ENCODE measurements around the gene FEZF1.

The FEZF1 gene

DNA sequence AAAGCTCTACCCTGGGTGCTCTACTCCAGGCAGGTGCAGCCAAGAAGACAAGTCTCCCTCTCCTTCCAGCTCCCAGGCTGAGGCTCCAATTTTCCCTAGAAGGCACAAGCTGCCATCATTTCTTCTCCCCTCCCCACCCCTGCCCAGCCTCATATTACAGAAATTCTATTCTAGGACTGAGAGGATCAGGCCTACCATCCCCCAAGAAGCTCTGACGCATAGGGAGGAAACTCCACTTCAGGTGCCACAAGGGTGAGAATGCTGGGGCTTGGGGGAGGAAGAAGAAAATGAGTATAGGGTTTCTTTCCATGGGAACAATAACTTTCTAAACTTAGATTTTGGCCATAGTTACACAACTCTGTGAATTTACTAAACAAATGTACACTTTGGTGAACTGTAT, 35.3 kb downstream of the FEZF1 start:
- no peak for DNase-seq (ENCODE audit: low read depth in 2 of 3, low spot score in 2 of 3)

DNA sequence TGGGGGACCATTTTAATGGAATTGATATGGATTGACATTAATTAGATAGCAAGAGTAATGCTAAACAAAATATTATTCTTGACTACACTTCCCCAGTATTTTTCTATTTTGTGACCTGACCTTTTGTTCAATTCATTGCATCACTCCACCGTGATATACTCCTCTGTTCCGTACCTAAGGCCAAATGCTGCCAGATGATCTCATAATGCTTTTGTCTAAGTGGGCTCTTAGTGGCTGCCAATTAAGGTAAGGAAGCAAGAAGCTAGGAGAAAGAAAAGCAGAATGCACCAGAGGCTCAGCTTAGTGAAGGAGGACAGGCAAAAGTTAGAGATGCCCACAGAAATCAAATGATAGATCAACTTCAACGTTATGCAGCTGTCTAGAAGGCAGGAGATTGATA, 36.4 kb downstream of the FEZF1 start:
- DNase-seq (ENCODE audit: low read depth in 2 of 3, low spot score in 2 of 3) = no peak

DNA sequence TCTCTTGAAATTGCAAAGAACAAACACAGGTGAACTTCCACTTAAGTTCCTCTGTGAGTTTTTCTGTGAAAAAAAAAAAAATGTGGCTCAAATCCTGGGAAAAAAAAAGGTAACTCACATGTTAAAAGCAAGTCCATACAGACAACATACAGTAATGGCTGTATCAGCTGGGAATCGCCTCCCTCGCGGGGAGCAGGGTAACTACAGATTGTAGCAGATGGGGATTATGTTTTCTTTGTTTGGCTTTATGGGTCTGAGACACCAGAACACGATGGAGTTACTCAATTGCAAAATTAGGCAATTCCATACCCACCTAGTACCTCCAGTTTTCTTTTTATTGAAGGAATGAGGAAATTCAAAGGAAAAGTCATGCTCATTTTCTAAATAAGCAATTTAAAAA, 42.3 kb downstream of the FEZF1 start:
- no peak for DNase-seq (ENCODE audit: low read depth in 2 of 3, low spot score in 2 of 3)

DNA sequence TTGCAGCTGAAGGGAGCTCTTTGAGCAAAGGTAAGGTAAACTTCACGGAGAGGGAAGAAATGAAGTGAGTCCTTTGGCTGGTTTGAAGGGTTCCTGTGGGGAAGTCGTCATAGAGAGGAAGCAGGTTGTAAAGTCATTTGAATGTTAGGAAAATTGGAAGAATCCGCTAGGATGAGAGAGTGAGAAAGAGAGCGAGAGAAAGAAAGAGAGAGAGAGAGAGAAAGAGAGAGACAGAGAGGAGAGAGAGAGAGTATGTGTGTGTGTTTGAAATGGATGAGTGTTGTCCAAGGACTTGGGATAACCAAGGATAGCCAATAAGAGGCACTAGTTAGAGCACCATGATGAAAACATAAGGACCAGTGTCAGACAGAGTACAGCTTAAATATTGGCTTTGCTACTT, 43.1 kb downstream of the FEZF1 start:
- DNase-seq (ENCODE audit: low read depth in 2 of 3, low spot score in 2 of 3) = no peak

DNA sequence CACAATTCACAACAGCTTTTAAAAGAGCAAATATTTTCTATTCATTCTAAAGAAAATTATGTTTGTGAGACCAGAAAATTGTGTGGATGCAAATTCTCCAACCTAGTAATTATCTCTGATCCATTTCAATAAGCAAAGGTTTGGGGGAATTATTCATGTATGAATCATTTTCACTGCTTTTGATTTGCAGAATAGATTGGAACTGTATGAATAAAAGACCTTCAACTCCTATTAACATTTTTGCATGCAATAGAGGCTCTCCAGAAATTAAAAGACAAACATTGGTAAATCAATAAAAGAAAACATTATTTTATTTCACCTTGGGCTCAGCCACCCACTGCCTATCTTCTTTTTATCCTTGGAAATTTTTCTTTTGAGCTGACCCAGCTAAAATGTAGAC, 43.5 kb downstream of the FEZF1 start:
- DNase-seq (ENCODE audit: low read depth in 2 of 3, low spot score in 2 of 3) = no peak

DNA sequence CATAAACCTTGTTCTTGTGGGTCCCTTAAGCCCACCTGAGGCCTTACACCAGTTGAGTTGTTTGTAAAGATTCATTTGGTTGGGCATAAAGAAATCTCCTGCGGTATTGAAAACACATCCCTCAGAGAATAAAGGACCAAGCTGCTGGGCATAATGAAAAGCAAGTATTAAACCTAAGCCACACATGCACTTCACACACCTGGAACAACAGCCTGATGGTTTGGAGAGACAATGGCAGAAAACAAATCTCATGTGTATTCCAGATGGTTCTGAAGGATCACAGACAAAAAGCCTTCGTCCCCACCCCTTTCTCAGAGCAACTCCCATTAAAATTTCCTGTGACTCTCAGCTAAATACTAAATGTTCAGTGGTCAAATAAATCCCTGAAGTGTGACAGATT, 44.2 kb downstream of the FEZF1 start:
- DNase-seq (ENCODE audit: low read depth in 2 of 3, low spot score in 2 of 3) = no peak

DNA sequence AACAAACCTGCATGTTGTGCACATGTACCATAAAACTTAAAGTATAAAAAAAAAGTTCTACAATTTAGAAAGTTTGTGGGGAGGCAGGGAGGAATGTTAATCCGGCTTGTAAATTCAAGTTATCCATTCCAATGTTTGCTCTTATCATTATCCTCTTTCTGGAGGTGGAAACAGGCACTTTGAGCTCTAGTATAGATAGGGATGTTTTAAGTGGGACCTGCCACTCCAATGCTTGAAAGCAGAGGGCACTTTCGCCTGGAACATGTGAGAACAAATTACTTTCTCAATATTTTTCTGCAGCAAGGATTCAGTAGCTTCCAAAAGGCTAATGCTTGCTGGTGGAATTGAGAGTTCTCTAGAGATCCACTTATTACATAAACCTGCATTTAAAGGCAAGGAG, 45.6 kb downstream of the FEZF1 start:
- no peak for DNase-seq (ENCODE audit: low read depth in 2 of 3, low spot score in 2 of 3)

DNA sequence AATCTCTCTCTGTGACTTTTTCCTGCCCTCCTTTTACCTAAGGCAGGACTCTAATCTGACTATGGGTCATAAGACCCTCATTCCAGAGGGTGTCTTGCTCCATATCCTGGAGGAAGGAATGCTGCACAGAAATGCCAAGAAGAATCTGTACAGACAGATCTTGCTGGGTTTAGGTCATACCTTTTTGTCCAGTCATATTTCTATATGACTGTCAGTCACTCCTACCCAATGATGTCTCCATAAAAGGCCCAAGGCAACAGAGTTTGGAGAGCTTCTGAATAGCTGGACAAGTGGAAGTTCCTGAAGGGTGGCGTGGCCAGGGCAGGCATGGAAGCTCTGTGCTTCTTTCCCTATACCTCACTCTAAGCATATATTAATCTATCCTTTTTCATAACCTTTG, 47.5 kb downstream of the FEZF1 start:
- DNase-seq (ENCODE audit: low read depth in 2 of 3, low spot score in 2 of 3) = no peak

DNA sequence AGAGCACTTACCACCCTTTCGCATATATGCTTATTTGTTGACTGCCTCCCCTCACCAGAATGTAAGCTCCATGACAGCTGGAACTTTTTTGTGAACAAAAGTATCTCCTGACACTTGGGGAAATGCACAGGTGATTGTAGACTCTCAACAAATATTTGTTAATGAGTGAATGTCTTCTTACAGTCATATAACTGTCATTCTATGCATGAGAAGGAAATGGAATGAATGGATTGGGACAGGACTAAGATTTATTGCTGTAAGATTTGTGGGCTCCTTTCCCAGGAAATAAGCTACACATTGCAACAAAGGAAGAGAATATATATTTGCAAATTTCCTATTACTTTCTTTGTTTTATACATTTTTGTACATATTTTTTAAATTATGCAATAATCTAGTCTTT, 48.5 kb downstream of the FEZF1 start:
- DNase-seq (ENCODE audit: low read depth in 2 of 3, low spot score in 2 of 3) = no peak

DNA sequence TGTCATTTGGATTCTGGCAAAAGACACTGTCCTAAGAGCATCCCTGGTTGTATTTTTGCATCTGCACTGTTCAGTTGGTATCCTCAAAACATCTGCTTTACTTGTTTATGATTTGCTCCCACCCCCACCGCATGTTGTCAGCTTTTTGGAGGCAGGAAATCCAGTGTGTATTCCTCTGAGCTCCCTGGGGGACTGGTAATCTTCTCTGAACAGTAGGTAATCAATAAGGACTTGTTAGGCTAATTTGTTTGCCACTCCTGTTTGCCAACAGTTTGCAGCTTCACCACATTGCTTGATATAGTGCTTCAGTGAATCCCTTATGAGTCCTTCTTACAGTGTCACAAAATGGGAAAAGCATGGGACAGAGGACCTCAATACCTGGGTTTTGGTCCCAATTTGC, 49.1 kb downstream of the FEZF1 start:
- DNase-seq (ENCODE audit: low read depth in 2 of 3, low spot score in 2 of 3) = no peak
